BJ (cell line): ENCODE data around the gene TEX10. TPM values are rescaled to one million over a fixed set of nuclear protein-coding genes. Genes with fewer than 3 reads are reported as not detected.

Source experiments
- CTCF ChIA-PET: fragments of 350-600 bp; formaldehyde crosslinking; extraction: SDS; loops from one replicate; lab custom pipeline; 2021; ENCODE audit warnings: antibody characterized with exemption, inconsistent platforms; lab: Yijun Ruan, JAX
- POLR2A ChIA-PET: fragments of 300-600 bp; sonication (Branson Sonifier 250); formaldehyde crosslinking; extraction: SDS; loops from one replicate; lab custom pipeline; 2021; ENCODE audit warnings: antibody characterized with exemption; lab: Charles Lee
- DNase-seq: peaks from one replicate; pipeline ENCODE4 v3.0.0-alpha.2; 2011; ENCODE audit warnings: low read depth
- H3K27me3 ChIP-seq: 2 replicates; pipeline ENCODE4 v1.6.0; 2011; ENCODE audit warnings: low read length; ENCODE audit not compliant: control insufficient read depth, insufficient read depth
- H3K36me3 ChIP-seq: 2 replicates; pipeline ENCODE4 v1.5.1; 2011; ENCODE audit warnings: low read length; ENCODE audit not compliant: control insufficient read depth, insufficient read depth
- H3K4me3 ChIP-seq: 2 replicates; pipeline ENCODE4 v1.5.1; 2011; ENCODE audit warnings: low read depth, mild to moderate bottlenecking, control low read depth, low read length
- polyA plus RNA-seq: library from polyadenylated mRNA; depleted of rRNA; stranded (reverse); fragments of >200 nt; gene quantifications from 2 replicates; pipeline ENCODE4 v1.2.3, GENCODE V29; 2011
- TF ChIP-seq, protein P1 (sequence below): IDR thresholded peaks from 2 replicates; pipeline ENCODE4 v1.5.1; 2011; ENCODE audit warnings: low read depth, mild to moderate bottlenecking, control low read depth, inconsistent platforms, low read length, moderate library complexity; ENCODE audit not compliant: insufficient read depth

Gene TEX10
- polyA plus RNA-seq, 1 experiment: 12.8 TPM

DNA sequence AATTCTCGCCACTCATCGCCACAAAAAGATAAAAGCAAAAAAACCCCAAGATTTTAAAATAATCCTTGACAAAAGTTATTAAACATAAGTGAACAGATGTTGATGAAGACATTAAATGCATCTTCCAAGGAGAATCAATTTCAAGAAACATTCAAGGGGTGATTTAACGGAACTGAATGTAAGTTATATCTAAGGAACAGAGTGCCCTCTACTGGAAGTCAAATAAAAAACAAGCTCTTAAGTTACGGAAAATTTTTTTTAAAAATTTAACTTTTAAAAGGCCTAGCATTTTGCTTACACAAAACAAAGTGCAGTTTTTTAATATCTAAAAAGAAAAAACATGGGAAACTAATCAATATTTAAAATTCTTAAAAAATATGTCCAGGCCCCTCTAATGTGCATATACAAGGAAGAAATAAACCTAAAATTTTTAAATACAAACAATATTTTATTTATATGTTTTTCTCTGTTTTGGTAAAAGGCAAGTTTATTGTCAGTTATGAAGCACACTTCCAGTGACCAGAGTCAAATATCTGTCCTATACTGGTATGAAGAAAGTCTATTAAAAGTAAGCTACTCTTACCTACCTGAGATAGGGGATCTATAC lies 28.0 kb downstream of the TEX10 start:
- DNase-seq: no peak
- Histone ChIP-seq H3K36me3 (no peaks in the 10 kb centered on the region), H3K27me3 (no peaks in the 10 kb centered on the region), H3K4me3 (no peak overlapping the region)
- POLR2A ChIA-PET: no interaction called here
- TF ChIP-seq, protein P1, sequence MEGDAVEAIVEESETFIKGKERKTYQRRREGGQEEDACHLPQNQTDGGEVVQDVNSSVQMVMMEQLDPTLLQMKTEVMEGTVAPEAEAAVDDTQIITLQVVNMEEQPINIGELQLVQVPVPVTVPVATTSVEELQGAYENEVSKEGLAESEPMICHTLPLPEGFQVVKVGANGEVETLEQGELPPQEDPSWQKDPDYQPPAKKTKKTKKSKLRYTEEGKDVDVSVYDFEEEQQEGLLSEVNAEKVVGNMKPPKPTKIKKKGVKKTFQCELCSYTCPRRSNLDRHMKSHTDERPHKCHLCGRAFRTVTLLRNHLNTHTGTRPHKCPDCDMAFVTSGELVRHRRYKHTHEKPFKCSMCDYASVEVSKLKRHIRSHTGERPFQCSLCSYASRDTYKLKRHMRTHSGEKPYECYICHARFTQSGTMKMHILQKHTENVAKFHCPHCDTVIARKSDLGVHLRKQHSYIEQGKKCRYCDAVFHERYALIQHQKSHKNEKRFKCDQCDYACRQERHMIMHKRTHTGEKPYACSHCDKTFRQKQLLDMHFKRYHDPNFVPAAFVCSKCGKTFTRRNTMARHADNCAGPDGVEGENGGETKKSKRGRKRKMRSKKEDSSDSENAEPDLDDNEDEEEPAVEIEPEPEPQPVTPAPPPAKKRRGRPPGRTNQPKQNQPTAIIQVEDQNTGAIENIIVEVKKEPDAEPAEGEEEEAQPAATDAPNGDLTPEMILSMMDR: peak; percentile 50
- CTCF ChIA-PET: interaction anchor here (0.7 to 3.5 kb wide), 28 partner anchors 9 to 1162 kb away, joined by 3 to 10 read pairs (median 4); partner anchors contain the start of genes CAVIN4 and TEX10

DNA sequence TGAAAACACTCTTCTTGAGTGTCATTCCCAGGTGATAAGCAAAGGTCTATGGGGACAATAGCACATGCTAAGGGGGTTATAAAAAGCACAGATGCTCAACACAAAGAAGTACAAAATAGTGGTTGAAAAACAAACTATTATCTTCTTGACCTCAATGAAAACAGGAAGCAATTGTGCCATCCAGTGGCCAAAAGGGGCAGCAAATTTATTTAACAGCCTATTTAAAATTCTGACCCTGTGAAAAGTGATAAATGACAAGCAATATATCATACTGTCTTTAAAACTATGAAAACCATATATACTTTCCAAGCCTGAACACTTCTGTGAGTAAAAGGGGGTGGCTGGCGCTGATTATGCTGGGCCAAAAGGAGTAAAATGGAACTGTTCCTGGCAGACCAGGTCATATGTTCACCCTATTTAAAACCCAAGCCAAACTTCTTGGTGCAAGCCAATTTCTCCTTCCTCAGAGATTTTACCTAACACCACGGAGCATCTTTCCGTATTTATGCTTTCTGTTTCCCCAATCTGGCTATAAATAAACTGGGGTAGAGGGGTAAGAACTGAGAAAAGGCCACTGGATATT lies 29.7 kb downstream of the TEX10 start:
- no peaks in the 10 kb centered on the region for H3K36me3 ChIP-seq
- ChIA-PET CTCF (interaction anchor here (0.7 to 3.5 kb wide), 14 partner anchors 10 to 1162 kb away, joined by 3 to 10 read pairs (median 5); partner anchors contain the start of gene TEX10), POLR2A (no interaction called here)
- DNase-seq: no peak
- TF ChIP-seq, protein P1: peak; percentile 69
- H3K27me3 ChIP-seq: no peaks in the 10 kb centered on the region
- no peak overlapping the region for H3K4me3 ChIP-seq

DNA sequence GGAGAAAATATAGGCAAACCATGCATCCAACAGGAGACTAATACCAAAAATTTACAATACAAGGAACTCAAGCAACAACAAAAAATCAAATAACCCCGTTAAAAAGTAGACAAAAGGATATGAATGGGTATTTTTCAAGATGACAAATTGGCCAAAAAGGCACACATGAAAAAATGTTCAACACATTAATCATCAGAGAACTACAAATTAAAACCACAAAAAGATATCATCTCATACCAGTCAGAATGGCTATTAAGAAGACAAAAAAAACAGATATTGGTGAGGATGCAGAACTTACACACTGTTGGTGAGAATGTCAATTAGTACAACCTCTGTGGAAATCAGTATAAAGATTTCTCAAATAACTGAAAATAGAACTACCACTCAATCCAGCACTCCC lies 35.0 kb downstream of the TEX10 start:
- TF ChIP-seq, protein P1: no peak
- no peak overlapping the region for H3K4me3 ChIP-seq
- CTCF ChIA-PET: no interaction called here
- POLR2A ChIA-PET: no interaction called here
- H3K27me3 ChIP-seq: no peaks in the 10 kb centered on the region
- no peaks in the 10 kb centered on the region for H3K36me3 ChIP-seq
- no peak for DNase-seq

DNA sequence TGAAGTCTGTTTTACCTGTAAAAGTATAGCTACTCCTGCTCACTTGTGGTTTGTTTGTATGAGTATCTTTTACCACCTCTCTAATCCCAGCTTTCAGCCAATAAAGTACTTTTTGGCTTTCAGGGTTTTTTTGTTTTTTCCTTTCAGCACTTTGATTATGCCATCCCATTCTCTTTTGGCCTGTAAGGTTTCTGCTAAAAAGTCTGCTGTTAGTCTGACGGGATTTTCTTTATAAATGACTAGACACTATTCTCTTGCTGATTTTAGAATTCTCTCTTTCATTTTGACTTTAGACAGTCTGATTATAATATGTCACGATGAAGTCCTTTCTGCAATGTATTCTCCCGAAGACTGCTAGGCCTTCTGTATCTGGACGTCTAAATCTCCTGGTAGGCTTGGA lies 37.2 kb downstream of the TEX10 start:
- Histone ChIP-seq H3K36me3 (peaks cover 2% of the 10 kb centered on the region; the same call in 1 of the 2 replicates), H3K4me3 (no peak overlapping the region), H3K27me3 (no peaks in the 10 kb centered on the region)
- CTCF ChIA-PET: interaction anchor here (0.8 to 1.0 kb wide), 2 partner anchors 27 to 281 kb away, joined by 3 read pairs; no protein-coding TSS in a partner anchor
- POLR2A ChIA-PET: no interaction called here
- DNase-seq: no peak
- TF ChIP-seq, protein P1: no peak

DNA sequence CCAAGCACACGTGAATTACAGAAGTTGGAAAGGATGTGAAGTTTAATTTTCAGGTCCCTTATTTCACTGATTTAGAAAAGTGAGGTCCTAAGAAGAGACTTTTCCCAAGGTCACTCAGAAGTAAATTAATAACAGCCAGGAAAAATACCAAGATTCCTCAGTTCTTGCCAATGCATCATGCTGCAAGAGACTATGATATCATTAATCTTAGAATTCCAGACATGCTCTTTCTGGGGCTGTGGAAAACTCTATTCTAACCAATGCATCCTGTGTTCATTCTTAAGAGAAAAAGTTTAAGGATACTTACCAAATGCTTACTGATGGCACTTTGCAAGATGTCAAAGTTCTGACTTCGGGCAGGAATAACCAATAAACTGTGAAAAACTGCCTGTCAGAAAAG lies 42.8 kb downstream of the TEX10 start:
- TF ChIP-seq, protein P1: no peak
- H3K27me3 ChIP-seq: no peaks in the 10 kb centered on the region
- peak; percentile 44 for DNase-seq
- no peak overlapping the region for H3K4me3 ChIP-seq
- ChIA-PET CTCF (no interaction called here), POLR2A (no interaction called here)
- H3K36me3 ChIP-seq: peaks cover 2% of the 10 kb centered on the region; the same call in 1 of the 2 replicates
